GM18951 (cell line): ENCODE data around the gene PITPNM2.

ENCODE experiments used
- POLR2A ChIP-seq: IDR thresholded peaks from 4 replicates; pipeline ENCODE4 v1.6.1; 2011; ENCODE audit warnings: mild to moderate bottlenecking; ENCODE audit not compliant: insufficient read length, insufficient read depth; ENCODE audit errors: extremely low read depth
- in situ Hi-C: fragments of 300-500 bp; cut with MboI; formaldehyde crosslinking; loops from one replicate; pipeline ENCODE4 v1.12.0; 2022; ENCODE audit warnings: low sequenced_read_pairs, mixed read lengths, inconsistent platforms; ENCODE audit not compliant: unreplicated experiment

The PITPNM2 gene

DNA sequence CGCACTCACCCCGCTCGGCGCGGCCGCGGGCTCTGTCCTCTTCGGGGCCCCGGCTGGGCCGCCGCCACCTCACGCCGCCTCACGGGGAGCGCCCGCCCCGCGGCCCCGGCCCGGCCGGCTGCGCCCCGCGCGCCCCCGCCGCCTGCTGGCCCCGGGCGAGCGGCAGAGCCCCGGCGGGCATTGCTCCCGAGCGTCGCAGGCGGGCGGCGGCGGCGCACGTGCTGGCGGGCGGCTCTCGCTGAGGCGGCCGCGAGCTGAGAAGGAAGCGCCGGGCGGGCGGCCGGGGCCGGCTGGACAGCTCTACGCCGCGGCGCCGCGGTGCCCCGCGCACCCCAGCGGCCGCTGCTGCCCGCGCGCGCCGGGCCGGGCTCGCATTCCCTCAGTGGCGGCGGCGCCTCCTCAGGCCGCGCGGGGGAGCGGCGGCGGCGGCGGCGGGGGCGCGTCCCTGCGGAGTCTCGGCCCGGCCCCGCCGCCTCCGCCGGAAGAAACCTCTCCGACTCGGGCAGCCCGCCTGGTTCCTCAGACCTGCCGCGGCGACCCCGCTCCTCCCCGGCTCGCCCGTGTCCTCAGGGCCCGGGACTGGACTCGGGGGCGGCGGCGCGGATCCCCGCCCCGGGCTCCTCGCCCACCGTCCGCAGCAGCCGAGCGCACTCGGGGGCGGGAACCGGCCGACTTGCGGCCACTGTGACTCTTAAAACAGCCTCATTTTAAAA, at the start of gene PITPNM2:
Gene PITPNM2 (minus strand): TSS at position 347 of the 713 bp plus-strand sequence. CDS start 116,500 bp downstream, outside the sequence.
- in situ Hi-C loops = no loop called here
- TF ChIP-seq POLR2A = peak; percentile 19

- no peak for TF ChIP-seq POLR2A
- in situ Hi-C loops = no loop called here
Measured at GRCh38 chr12:123200414-123200813, 49.5 kb upstream of the PITPNM2 start.

DNA sequence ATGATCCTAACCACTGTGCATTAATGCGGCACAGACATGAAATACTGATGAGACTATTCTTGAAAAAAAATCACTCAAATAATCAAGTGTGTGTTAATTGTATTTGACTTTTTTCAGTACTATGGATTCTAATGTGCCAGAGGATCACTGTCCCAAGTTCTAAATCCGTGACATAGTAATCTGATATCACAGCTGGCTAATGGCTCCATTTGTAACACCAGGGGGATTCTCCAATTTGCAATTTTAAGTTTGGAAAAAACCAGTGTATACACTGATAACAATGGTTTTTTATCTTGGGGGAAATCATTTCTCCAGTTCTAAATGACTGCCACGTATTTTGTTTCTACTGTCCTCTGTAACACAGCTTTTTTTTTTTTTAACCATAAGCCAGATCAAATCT, 49.0 kb upstream of the PITPNM2 start:
- in situ Hi-C loops = no loop called here
- TF ChIP-seq POLR2A = no peak

GRCh38 chr12:123187637-123188036, 36.7 kb upstream of the PITPNM2 start:
- no peak for TF ChIP-seq POLR2A
- in situ Hi-C loops = no loop called here

- TF ChIP-seq POLR2A = no peak
- in situ Hi-C loops = no loop called here
Measured at GRCh38 chr12:123180171-123180570, 29.3 kb upstream of the PITPNM2 start.

DNA sequence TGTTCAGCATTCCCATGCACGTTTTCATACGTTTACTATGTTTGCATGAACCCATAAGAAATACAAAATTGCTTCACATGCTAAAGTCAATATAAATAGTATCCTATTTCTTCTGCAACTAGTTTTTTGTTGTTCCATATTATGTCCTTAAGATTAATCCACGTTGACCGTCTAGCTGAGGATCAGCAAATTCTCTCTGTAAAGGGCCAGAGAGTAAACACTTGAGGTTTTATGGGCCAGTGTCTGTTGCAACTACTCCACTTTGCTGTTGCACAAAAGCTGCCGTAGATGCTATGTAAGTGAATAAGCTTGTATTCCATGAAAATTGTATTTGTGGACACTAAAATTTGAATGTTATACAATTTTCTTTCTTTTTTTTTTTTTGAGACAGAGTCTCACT, 21.1 kb upstream of the PITPNM2 start:
- TF ChIP-seq POLR2A = no peak

DNA sequence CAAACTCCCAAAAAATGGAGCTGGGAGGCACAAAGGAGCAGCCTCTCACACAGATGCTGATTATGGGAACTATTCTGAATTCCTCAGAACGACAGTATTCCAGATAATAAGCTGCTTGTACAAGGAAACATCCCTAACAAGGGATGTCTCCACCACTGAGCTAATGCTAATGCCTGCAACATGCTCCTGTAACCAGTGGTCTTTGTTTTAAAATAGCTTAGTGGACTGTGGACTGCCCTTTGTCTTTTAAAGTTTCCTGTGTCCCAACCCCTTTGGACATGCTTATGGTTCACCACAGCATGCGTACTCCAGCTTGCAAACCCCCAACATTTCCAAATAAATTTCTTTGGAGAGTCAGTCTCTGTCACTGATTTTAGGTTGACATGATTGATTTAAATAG, 16.4 kb upstream of the PITPNM2 start:
- TF ChIP-seq POLR2A = no peak
- in situ Hi-C loops = no loop called here

More for the DNA sequence above, 21.1 kb upstream of the PITPNM2 start:
- in situ Hi-C loops = no loop called here

GRCh38 chr12:123165537-123165936, 14.6 kb upstream of the PITPNM2 start:
- no peak for TF ChIP-seq POLR2A
- in situ Hi-C loops = no loop called here

- no peak for TF ChIP-seq POLR2A
- in situ Hi-C loops = no loop called here
Measured at GRCh38 chr12:123164710-123165261, 13.9 kb upstream of the PITPNM2 start.

DNA sequence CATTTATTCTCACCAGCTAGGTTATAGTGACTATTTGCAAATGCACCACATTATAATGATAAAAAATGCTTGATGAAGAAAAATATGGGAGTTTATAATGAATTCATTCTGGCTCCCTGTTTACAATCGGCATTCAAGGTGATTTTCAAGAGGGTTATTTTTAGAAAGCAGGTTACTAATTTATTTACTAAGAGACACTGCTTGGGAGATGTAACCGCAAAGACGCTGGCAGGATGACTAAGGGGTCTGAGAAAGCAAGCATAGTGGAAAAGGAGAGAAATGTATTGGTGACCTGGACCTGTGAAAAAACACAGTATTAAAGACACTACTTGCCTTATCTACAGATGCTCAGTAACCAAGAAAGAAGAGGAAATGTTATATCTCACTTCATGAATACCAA, 13.3 kb upstream of the PITPNM2 start:
- in situ Hi-C loops = no loop called here
- TF ChIP-seq POLR2A = no peak

- no peak for TF ChIP-seq POLR2A
- in situ Hi-C loops = no loop called here
Measured at GRCh38 chr12:123163227-123163626, 12.3 kb upstream of the PITPNM2 start.

DNA sequence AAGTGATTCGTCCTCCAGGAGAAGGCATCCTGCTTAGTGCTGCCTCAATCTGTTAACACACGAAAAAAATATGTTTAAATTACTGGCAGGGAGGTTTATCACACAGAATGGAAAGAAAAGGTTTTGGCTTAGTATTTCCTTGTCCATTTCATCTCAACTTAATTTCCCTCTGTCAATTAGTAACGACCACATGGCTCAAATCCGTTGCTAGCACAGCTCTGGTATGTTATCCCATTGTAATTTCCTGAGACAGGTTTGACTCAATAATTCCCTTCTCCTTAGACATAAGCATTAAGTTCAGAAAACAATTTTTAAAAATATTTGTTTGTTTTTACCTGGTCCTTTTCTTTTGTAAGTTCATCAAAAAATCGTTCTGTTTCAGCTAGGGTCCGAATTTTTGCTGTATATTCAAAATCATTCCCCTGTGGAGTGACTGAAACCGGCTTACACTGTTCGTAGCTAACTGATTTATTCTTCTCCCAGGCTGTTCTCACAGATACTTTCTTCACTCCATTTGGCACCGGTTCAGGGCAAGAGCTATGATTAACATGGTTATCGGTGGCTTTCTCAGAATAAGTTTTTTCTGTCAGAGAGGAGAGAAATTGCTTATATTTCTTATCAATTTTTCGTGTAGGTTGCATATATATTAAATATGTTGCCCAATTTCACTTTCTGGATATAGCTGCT, 10.1 kb upstream of the PITPNM2 start:
- no peak for TF ChIP-seq POLR2A
- in situ Hi-C loops = no loop called here

GRCh38 chr12:123153906-123154305, 3.0 kb upstream of the PITPNM2 start:
- TF ChIP-seq POLR2A = no peak

GRCh38 chr12:123152833-123153232, 1.9 kb upstream of the PITPNM2 start:
- TF ChIP-seq POLR2A = no peak
- in situ Hi-C loops = no loop called here

More at GRCh38 chr12:123153906-123154305, 3.0 kb upstream of the PITPNM2 start:
- in situ Hi-C loops = no loop called here
